Adrenal gland (tissue), 12 donors: ENCODE data around the gene FADS3. TPM values are rescaled to one million over a fixed set of nuclear protein-coding genes. Genes with fewer than 3 reads are reported as not detected.
A peak's percentile ranks its signal among the peaks of the same experiment; 100 is the strongest.

Experiments used
- DNase-seq, 7 donors: peaks; one replicate each; pipeline ENCODE4 v3.0.0-alpha.2; 2019 to 2020
- H3K27ac ChIP-seq, 5 donors: fragments of 200-600 bp; sonication (generic) in 4 of 5; 1 replicate in 3 of 5; 2 replicates in 2 of 5; pipeline versions ENCODE4 v1.5.1 to v1.8.0; 2016 to 2020; ENCODE audit warnings: mild to moderate bottlenecking in 1 of 5
- H3K27me3 ChIP-seq: fragments of 200-600 bp; 2 replicates; pipeline ENCODE4 v1.8.0; 2021
- H3K36me3 ChIP-seq, 2 donors: fragments of 200-600 bp; replicated peaks in 1 of 2; 1 replicate in 1 of 2; 2 replicates in 1 of 2; pipeline versions ENCODE4 v1.5.1 to v1.8.0; 2018 to 2022
- H3K4me1 ChIP-seq, 2 donors: fragments of 200-600 bp; replicated peaks in 1 of 2; 1 replicate in 1 of 2; 2 replicates in 1 of 2; pipeline versions ENCODE4 v1.5.1 to v1.8.0; 2018 to 2021
- H3K4me3 ChIP-seq, 4 donors: fragments of 200-600 bp; sonication (generic) in 3 of 4; one replicate each; pipeline ENCODE4 v1.5.1; 2016 to 2018
- H3K9me3 ChIP-seq, 3 donors: fragments of 200-600 bp; sonication (generic) in 1 of 3; replicated peaks in 1 of 3; 1 replicate in 2 of 3; 2 replicates in 1 of 3; pipeline versions ENCODE4 v1.5.1 to v1.8.0; 2016 to 2021
- CTCF ChIP-seq, 6 experiments: fragments of 450-650 bp in 4 of 6; fragments of 200-600 bp in 2 of 6; sonication (generic) in 1 of 6; IDR thresholded peaks; 1 replicate in 5 of 6; 2 replicates in 1 of 6; pipeline versions ENCODE4 v1.5.1 to v1.8.0; 2016 to 2021; ENCODE audit warnings: antibody characterized with exemption in 6 of 6, mild to moderate bottlenecking in 2 of 6, moderate library complexity in 1 of 6
- POLR2A ChIP-seq, 2 donors: fragments of 450-650 bp; IDR thresholded peaks; one replicate each; pipeline ENCODE4 v1.6.1; 2017; ENCODE audit warnings: antibody characterized with exemption in 2 of 2, mild to moderate bottlenecking in 2 of 2, moderate library complexity in 1 of 2
- WGBS, 4 donors: extraction: QIAGEN DNeasy Blood & Tissue Kit in 2 of 4; methylation state at CpG; one replicate each; pipeline versions ENCODE4 v1.1.5 to v1.1.7; 2013 to 2017; 5-methylcytosine and 5-hydroxymethylcytosine counted together
- intact Hi-C, 2 donors: fragments of 100-400 bp; cut with DNase I; formaldehyde crosslinking; loops; one replicate each; pipeline versions ENCODE4 v1.14.1 to v1.15.0; 2022 to 2023
- polyA plus RNA-seq, 3 donors: library from polyadenylated mRNA; stranded (reverse); fragments of 200-250 nt in 2 of 3; fragments of 350-450 nt in 1 of 3; fragmentation: Illumina TruSeq in 1 of 3; extraction: RNeasy Lipid Tissue Mini Kit (QIAGEN cat#74804) in 1 of 3; gene quantifications; one replicate each; pipeline ENCODE4 v1.2.3, GENCODE V29; 2013 to 2014
- total RNA-seq, 9 donors: library from RNA; depleted of rRNA in 4 of 9; stranded (reverse); fragments of >200 nt in 4 of 9; fragments of 120-200 nt in 1 of 9; fragmentation: NEBNext Ultra II Directional in 1 of 9; extraction: Animal tissue kit (Norgen Biotek cat#: 25700) in 1 of 9; gene quantifications; one replicate each; pipeline versions ENCODE4 v1.1.0 to v1.2.4, GENCODE V29; 2013 to 2023
- donor health status: healthy with polysubstance abuse.
- donor health status: Bipolar disorder and iron deficiency.
- donor health status: DM: yes; HTN: yes; CAD: no.
- donor health status: DM: no; HTN: no; CAD: no.
- donor health status: DM: no; HTN: no; CAD: no.
- donor health status: DM: yes; HTN: yes; CAD: no.

FADS3 gene
- total and polyA plus RNA-seq, 12 donors = 22.2 to 175 (median 105) TPM

GRCh38 chr11:61866958-61867343, 24.4 kb downstream of the FADS3 start:
- intact Hi-C loops = no loop called here
- no peaks in the 10 kb centered on the region for H3K27me3 ChIP-seq
- TF ChIP-seq POLR2A (IDR thresholded peaks at IDR 0.05) = no peak

GRCh38 chr11:61866231-61866957, 25.0 kb downstream of the FADS3 start:
- Histone ChIP-seq H3K36me3 (peaks cover 0 to 39% of the 10 kb centered on the region in 2 donors), H3K9me3 (no peaks in the 10 kb centered on the region), H3K4me3 (no peak overlapping the region), H3K27me3 (no peaks in the 10 kb centered on the region), H3K4me1 (peaks cover 3 to 10% of the 10 kb centered on the region in 2 donors), H3K27ac (peak overlapping the region in 3 of 5 donors; percentile 54 to 65 (median 62))
- intact Hi-C loops = no loop called here
- 44 to 63% (median 52%) methylated on average over 4 to 18 of the region's 18 CpGs for WGBS, 4 donors
- TF ChIP-seq CTCF (IDR thresholded peaks at IDR 0.05) = no peak
- DNase-seq = peak in 5 of 7 donors; percentile 55 to 72 (median 66)

More at GRCh38 chr11:61866958-61867343, 24.4 kb downstream of the FADS3 start:
- Histone ChIP-seq H3K36me3 (peaks cover 0 to 39% of the 10 kb centered on the region in 2 donors), H3K27ac (peak overlapping the region in 2 of 5 donors; percentile 54 to 65), H3K4me3 (no peak overlapping the region), H3K4me1 (peaks cover 6 to 12% of the 10 kb centered on the region in 2 donors), H3K9me3 (no peaks in the 10 kb centered on the region)
- WGBS, 4 donors = 86 to 91% (median 90%) methylated on average over 5 to 6 of the region's 6 CpGs
- DNase-seq = no peak

- H3K27me3 ChIP-seq = no peaks in the 10 kb centered on the region
- no peak for TF ChIP-seq CTCF (IDR thresholded peaks at IDR 0.05)
- no peak for TF ChIP-seq POLR2A (IDR thresholded peaks at IDR 0.05)
- WGBS, 4 donors = 87 to 95% (median 92%) methylated on average over 8 to 20 of the region's 20 CpGs
- peaks cover 0 to 5% of the 10 kb centered on the region in 2 donors for H3K4me1 ChIP-seq
- H3K9me3 ChIP-seq = no peaks in the 10 kb centered on the region
- H3K27ac ChIP-seq = peak overlapping the region in 3 of 5 donors; percentile 32 to 65 (median 62)
- DNase-seq = no peak
- peaks cover 0 to 47% of the 10 kb centered on the region in 2 donors for H3K36me3 ChIP-seq
- intact Hi-C loops = no loop called here
- no peak overlapping the region for H3K4me3 ChIP-seq
Measured at GRCh38 chr11:61864814-61865775, 26.2 kb downstream of the FADS3 start.

GRCh38 chr11:61863548-61864081, 27.7 kb downstream of the FADS3 start:
- H3K36me3 ChIP-seq = peaks cover 0 to 60% of the 10 kb centered on the region in 2 donors
- TF ChIP-seq CTCF (IDR thresholded peaks at IDR 0.05) (no peak), POLR2A (IDR thresholded peaks at IDR 0.05) (no peak)
- peak overlapping the region in 1 of 5 donors; percentile 16 for H3K27ac ChIP-seq
- peaks cover 0 to 8% of the 10 kb centered on the region in 2 donors for H3K4me1 ChIP-seq
- H3K4me3 ChIP-seq = no peak overlapping the region
- H3K27me3 ChIP-seq = no peaks in the 10 kb centered on the region
- 81 to 93% (median 89%) methylated on average over 12 to 13 of the region's 13 CpGs for WGBS, 4 donors
- no peak for DNase-seq
- no peaks in the 10 kb centered on the region for H3K9me3 ChIP-seq
- intact Hi-C loops = no loop called here
